ENCODE results near the gene PALB2.

The PALB2 gene

DNA sequence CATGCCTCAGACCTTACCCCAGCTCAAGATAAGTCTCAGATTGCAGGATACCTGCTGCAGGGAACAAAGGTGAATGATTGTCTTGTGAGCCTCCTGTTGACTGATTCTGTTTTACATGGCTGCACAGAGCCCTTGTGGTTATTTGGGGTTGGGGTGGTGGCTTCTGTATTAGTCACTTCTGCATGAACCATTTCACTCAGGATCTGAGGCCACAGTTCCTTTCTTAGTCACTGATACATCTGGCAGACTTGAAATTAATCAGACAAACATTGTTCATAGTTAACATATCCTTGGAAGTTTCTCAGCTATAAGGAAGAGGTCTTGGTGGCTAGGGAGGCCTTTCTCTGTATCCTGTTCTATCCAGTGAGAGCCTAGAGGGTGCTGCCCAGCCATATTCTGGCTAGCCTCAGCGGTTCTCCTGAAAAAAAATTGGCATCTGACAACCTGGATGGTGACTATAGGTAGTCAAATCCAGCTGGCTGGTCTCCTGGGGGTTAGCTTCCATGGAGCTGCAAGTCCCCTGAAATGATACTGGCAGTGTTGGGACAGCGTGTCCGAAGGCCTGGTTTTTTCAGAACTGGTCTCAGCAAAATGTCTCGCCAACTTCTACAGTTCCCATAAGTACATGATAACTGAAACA, 29.1 kb upstream of the PALB2 start:
- no peak overlapping the region for H3K27ac ChIP-seq (replicated peaks; ENCODE audit: low read length)
- no peak overlapping the region for H2BK12ac ChIP-seq (ENCODE audit: low read length)
- no peak overlapping the region for H2BK15ac ChIP-seq (ENCODE audit: low read length)
- H3K79me1 ChIP-seq (ENCODE audit: low read depth, low read length): no peaks in the 10 kb centered on the region
- H4K91ac ChIP-seq (ENCODE audit: low read depth, low read length, poor library complexity): no peak overlapping the region
- H3K4ac ChIP-seq (ENCODE audit: low read length): no peak overlapping the region
- H4K8ac ChIP-seq (ENCODE audit: low read depth, low read length): no peak overlapping the region
- peaks cover 30 to 96% of the 10 kb centered on the region in 2 donors for H3K36me3 ChIP-seq (replicated peaks in 1 of 2; ENCODE audit: control insufficient read depth in 2 of 2, insufficient read depth in 2 of 2, low read length in 2 of 2)
- no peak overlapping the region for H2BK120ac ChIP-seq (ENCODE audit: low read depth, low read length)
- no peaks in the 10 kb centered on the region for H3K27me3 ChIP-seq (ENCODE audit: control insufficient read depth in 3 of 3, insufficient read depth in 3 of 3, low read depth in 1 of 3, low read length in 3 of 3)
- DNase-seq (ENCODE audit: low spot score): no peak
- no peak overlapping the region for H3K4me3 ChIP-seq (ENCODE audit: low read length in 2 of 2)
- no peak overlapping the region for H3K23ac ChIP-seq (ENCODE audit: low read depth, low read length, poor library complexity)
- H3K9me3 ChIP-seq (replicated peaks in 1 of 2; ENCODE audit: control insufficient read depth in 2 of 2, insufficient read depth in 1 of 2, low read depth in 1 of 2, low read length in 2 of 2): no peaks in the 10 kb centered on the region
- H3K14ac ChIP-seq (ENCODE audit: low read length): no peak overlapping the region
- peaks cover 0 to 1% of the 10 kb centered on the region in 2 donors for H3K4me1 ChIP-seq (ENCODE audit: control insufficient read depth in 2 of 2, insufficient read depth in 1 of 2, low read depth in 1 of 2, low read length in 2 of 2)
- no peak overlapping the region for H2AFZ ChIP-seq (ENCODE audit: low read length)
- no peak overlapping the region for H3K18ac ChIP-seq (ENCODE audit: low read length)
- no peak overlapping the region for H3K4me2 ChIP-seq (ENCODE audit: insufficient read depth, low read length, poor library complexity, severe bottlenecking)
- no peak overlapping the region for H2AK5ac ChIP-seq (ENCODE audit: low read depth, low read length)
- no peak overlapping the region for H3K9ac ChIP-seq (ENCODE audit: low read depth, low read length, poor library complexity)
- WGBS, 2 donors (ENCODE audit: extremely low coverage in 2 of 2, insufficient read length in 2 of 2, insufficient replicate concordance in 1 of 2): no CpG with 5 or more reads among the region's 4 CpGs
- no peak overlapping the region for H2BK5ac ChIP-seq (ENCODE audit: low read length)

DNA sequence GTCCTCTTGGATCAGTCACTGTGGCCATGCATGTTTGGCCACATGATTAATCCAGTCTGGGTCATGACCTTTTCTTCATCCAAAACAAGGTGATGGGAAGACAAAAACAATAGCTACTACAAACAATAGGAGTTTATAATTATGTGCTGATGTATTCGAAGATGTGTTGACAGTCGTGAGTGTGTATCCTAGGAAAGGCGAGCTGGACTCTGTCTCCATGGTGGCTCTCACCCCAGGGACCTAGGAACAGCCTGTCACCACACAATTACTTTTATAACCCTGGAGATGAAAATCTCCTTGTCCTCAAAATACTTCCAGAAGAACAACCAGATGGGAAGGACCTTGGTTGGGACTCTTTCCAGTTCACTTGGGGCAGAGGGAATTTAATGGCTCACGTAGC, 27.8 kb upstream of the PALB2 start:
- Histone ChIP-seq H4K91ac (ENCODE audit: low read depth, low read length, poor library complexity) (no peak overlapping the region), H3K9ac (ENCODE audit: low read depth, low read length, poor library complexity) (no peak overlapping the region), H3K4ac (ENCODE audit: low read length) (no peak overlapping the region), H2AFZ (ENCODE audit: low read length) (no peak overlapping the region), H3K79me1 (ENCODE audit: low read depth, low read length) (no peaks in the 10 kb centered on the region), H2BK12ac (ENCODE audit: low read length) (no peak overlapping the region), H3K36me3 (replicated peaks in 1 of 2; ENCODE audit: control insufficient read depth in 2 of 2, insufficient read depth in 2 of 2, low read length in 2 of 2) (peaks cover 37 to 96% of the 10 kb centered on the region in 2 donors), H2BK120ac (ENCODE audit: low read depth, low read length) (no peak overlapping the region), H3K4me2 (ENCODE audit: insufficient read depth, low read length, poor library complexity, severe bottlenecking) (no peak overlapping the region), H2BK15ac (ENCODE audit: low read length) (no peak overlapping the region), H3K18ac (ENCODE audit: low read length) (no peak overlapping the region), H2BK5ac (ENCODE audit: low read length) (no peak overlapping the region), H3K9me3 (replicated peaks in 1 of 2; ENCODE audit: control insufficient read depth in 2 of 2, insufficient read depth in 1 of 2, low read depth in 1 of 2, low read length in 2 of 2) (no peaks in the 10 kb centered on the region), H3K4me1 (ENCODE audit: control insufficient read depth in 2 of 2, insufficient read depth in 1 of 2, low read depth in 1 of 2, low read length in 2 of 2) (no peaks in the 10 kb centered on the region), H4K8ac (ENCODE audit: low read depth, low read length) (no peak overlapping the region), H3K14ac (ENCODE audit: low read length) (no peak overlapping the region), H3K27me3 (ENCODE audit: control insufficient read depth in 3 of 3, insufficient read depth in 3 of 3, low read depth in 1 of 3, low read length in 3 of 3) (no peaks in the 10 kb centered on the region), H3K4me3 (ENCODE audit: low read length in 2 of 2) (no peak overlapping the region), H3K23ac (ENCODE audit: low read depth, low read length, poor library complexity) (no peak overlapping the region), H2AK5ac (ENCODE audit: low read depth, low read length) (no peak overlapping the region), H3K27ac (replicated peaks; ENCODE audit: low read length) (no peak overlapping the region)
- no CpG with 5 or more reads among the region's 4 CpGs for WGBS, 2 donors (ENCODE audit: extremely low coverage in 2 of 2, insufficient read length in 2 of 2, insufficient replicate concordance in 1 of 2)
- no peak for DNase-seq (ENCODE audit: low spot score)

DNA sequence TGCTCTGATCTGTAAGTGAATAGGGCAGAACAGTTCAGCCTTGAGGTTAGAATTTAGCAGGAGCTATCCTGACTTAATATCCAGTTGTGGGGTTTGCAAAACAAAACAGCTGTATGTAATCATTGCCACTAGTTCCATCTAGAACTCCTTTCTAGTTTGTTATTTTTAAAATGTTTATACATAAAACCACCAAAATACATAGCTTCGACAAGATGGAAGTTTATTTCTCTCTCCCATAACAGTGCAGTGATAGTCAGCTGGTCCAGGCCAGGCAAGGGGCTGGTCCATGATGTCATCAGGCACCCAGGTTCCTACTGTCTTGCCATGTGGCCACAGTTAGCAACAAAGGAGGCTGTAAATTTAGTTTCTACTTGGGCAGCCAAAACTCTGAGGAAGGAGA, 27.1 kb upstream of the PALB2 start:
- H3K9ac ChIP-seq (ENCODE audit: low read depth, low read length, poor library complexity): no peak overlapping the region
- H3K4me3 ChIP-seq (ENCODE audit: low read length in 2 of 2): no peak overlapping the region
- WGBS, 2 donors (ENCODE audit: extremely low coverage in 2 of 2, insufficient read length in 2 of 2, insufficient replicate concordance in 1 of 2): no CpG with 5 or more reads among the region's 1 CpG
- no peak overlapping the region for H3K18ac ChIP-seq (ENCODE audit: low read length)
- no peaks in the 10 kb centered on the region for H3K4me1 ChIP-seq (ENCODE audit: control insufficient read depth in 2 of 2, insufficient read depth in 1 of 2, low read depth in 1 of 2, low read length in 2 of 2)
- H4K91ac ChIP-seq (ENCODE audit: low read depth, low read length, poor library complexity): no peak overlapping the region
- no peak overlapping the region for H4K8ac ChIP-seq (ENCODE audit: low read depth, low read length)
- H3K9me3 ChIP-seq (replicated peaks in 1 of 2; ENCODE audit: control insufficient read depth in 2 of 2, insufficient read depth in 1 of 2, low read depth in 1 of 2, low read length in 2 of 2): no peaks in the 10 kb centered on the region
- no peak overlapping the region for H2BK120ac ChIP-seq (ENCODE audit: low read depth, low read length)
- no peak overlapping the region for H2AK5ac ChIP-seq (ENCODE audit: low read depth, low read length)
- H2BK5ac ChIP-seq (ENCODE audit: low read length): no peak overlapping the region
- H2AFZ ChIP-seq (ENCODE audit: low read length): no peak overlapping the region
- H3K23ac ChIP-seq (ENCODE audit: low read depth, low read length, poor library complexity): no peak overlapping the region
- no peak overlapping the region for H3K14ac ChIP-seq (ENCODE audit: low read length)
- no peaks in the 10 kb centered on the region for H3K27me3 ChIP-seq (ENCODE audit: control insufficient read depth in 3 of 3, insufficient read depth in 3 of 3, low read depth in 1 of 3, low read length in 3 of 3)
- no peak overlapping the region for H3K27ac ChIP-seq (replicated peaks; ENCODE audit: low read length)
- H2BK15ac ChIP-seq (ENCODE audit: low read length): no peak overlapping the region
- H3K4ac ChIP-seq (ENCODE audit: low read length): no peak overlapping the region
- no peak overlapping the region for H3K4me2 ChIP-seq (ENCODE audit: insufficient read depth, low read length, poor library complexity, severe bottlenecking)
- H2BK12ac ChIP-seq (ENCODE audit: low read length): no peak overlapping the region
- DNase-seq (ENCODE audit: low spot score): no peak
- no peaks in the 10 kb centered on the region for H3K79me1 ChIP-seq (ENCODE audit: low read depth, low read length)
- peaks cover 39 to 93% of the 10 kb centered on the region in 2 donors for H3K36me3 ChIP-seq (replicated peaks in 1 of 2; ENCODE audit: control insufficient read depth in 2 of 2, insufficient read depth in 2 of 2, low read length in 2 of 2)

DNA sequence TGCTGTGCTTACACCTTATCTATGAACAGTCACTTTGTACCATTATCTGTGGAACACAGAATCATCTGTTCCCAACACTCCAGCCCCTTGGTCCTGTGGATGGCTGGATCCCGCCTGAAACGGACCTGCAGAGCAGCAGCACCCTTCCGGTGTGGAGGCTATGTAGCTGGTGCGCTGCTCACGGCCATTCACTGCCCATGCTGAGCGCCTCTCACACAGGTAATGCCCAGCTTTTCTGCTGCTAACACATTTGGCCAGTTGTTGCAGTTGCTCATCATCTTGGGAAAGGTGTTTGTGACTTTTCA, 26.2 kb upstream of the PALB2 start:
- Histone ChIP-seq H3K23ac (ENCODE audit: low read depth, low read length, poor library complexity) (no peak overlapping the region), H3K4me1 (ENCODE audit: control insufficient read depth in 2 of 2, insufficient read depth in 1 of 2, low read depth in 1 of 2, low read length in 2 of 2) (no peaks in the 10 kb centered on the region), H3K4me3 (ENCODE audit: low read length in 2 of 2) (no peak overlapping the region), H3K18ac (ENCODE audit: low read length) (no peak overlapping the region), H2BK12ac (ENCODE audit: low read length) (no peak overlapping the region), H3K27ac (replicated peaks; ENCODE audit: low read length) (no peak overlapping the region), H2BK15ac (ENCODE audit: low read length) (no peak overlapping the region), H3K14ac (ENCODE audit: low read length) (no peak overlapping the region), H3K9me3 (replicated peaks in 1 of 2; ENCODE audit: control insufficient read depth in 2 of 2, insufficient read depth in 1 of 2, low read depth in 1 of 2, low read length in 2 of 2) (no peaks in the 10 kb centered on the region), H3K9ac (ENCODE audit: low read depth, low read length, poor library complexity) (no peak overlapping the region), H3K36me3 (replicated peaks in 1 of 2; ENCODE audit: control insufficient read depth in 2 of 2, insufficient read depth in 2 of 2, low read length in 2 of 2) (peaks cover 43 to 98% of the 10 kb centered on the region in 2 donors), H3K79me1 (ENCODE audit: low read depth, low read length) (no peaks in the 10 kb centered on the region), H2BK120ac (ENCODE audit: low read depth, low read length) (no peak overlapping the region), H2AK5ac (ENCODE audit: low read depth, low read length) (no peak overlapping the region), H4K91ac (ENCODE audit: low read depth, low read length, poor library complexity) (no peak overlapping the region), H3K27me3 (ENCODE audit: control insufficient read depth in 3 of 3, insufficient read depth in 3 of 3, low read depth in 1 of 3, low read length in 3 of 3) (no peaks in the 10 kb centered on the region), H2AFZ (ENCODE audit: low read length) (no peak overlapping the region), H4K8ac (ENCODE audit: low read depth, low read length) (no peak overlapping the region), H3K4me2 (ENCODE audit: insufficient read depth, low read length, poor library complexity, severe bottlenecking) (no peak overlapping the region), H2BK5ac (ENCODE audit: low read length) (no peak overlapping the region), H3K4ac (ENCODE audit: low read length) (no peak overlapping the region)
- no CpG with 5 or more reads among the region's 6 CpGs for WGBS, 2 donors (ENCODE audit: extremely low coverage in 2 of 2, insufficient read length in 2 of 2, insufficient replicate concordance in 1 of 2)
- DNase-seq (ENCODE audit: low spot score): no peak
